ENCODE measurements around the gene ZC3H14. TPM values are rescaled to one million over a fixed set of nuclear protein-coding genes. Genes with fewer than 3 reads are reported as not detected.

Gene ZC3H14
- total RNA-seq, 1 donor from 2014 or later = 63.4 TPM

- Histone ChIP-seq H3K36me3 (no peaks in the 10 kb centered on the region), H3K27me3 (no peaks in the 10 kb centered on the region), H3K27ac (no peak overlapping the region), H3K4me3 (no peak overlapping the region), H3K4me1 (peaks cover 6% of the 10 kb centered on the region), H3K9me3 (no peaks in the 10 kb centered on the region)
- ATAC-seq (no peak), DNase-seq (no peak)
- no peak for TF ChIP-seq CTCF (IDR thresholded peaks at IDR 0.05)
- intact Hi-C loops (cut with DNase I) = no loop called here
Observed at GRCh38 chr14:88669346-88669745, 106.5 kb downstream of the ZC3H14 start.

Other genes with a start within 250 kb of the ZC3H14 start
- gene KCNK10, start 239.8 kb upstream of the ZC3H14 start, total RNA-seq = 0.09 TPM
- gene SPATA7, start 177.4 kb upstream of the ZC3H14 start, total RNA-seq = 12.3 TPM
- gene PTPN21, start 8.0 kb upstream of the ZC3H14 start, total RNA-seq = 70.6 TPM
- 2.3 TPM for gene EML5, start 229.9 kb downstream of the ZC3H14 start, total RNA-seq

Data from upper lobe of right lung (tissue), 1 donor.